HepG2 (cell line): Measurements from ENCODE around the gene SLC6A4. TPM values are rescaled to one million over a fixed set of nuclear protein-coding genes. Genes with fewer than 3 reads are reported as not detected.

Experiments used
- ARID4A ChIP-seq: sonication (generic); formaldehyde crosslinking; IDR thresholded peaks from 2 replicates; pipeline ENCODE4 v1.5.0; 2020; ENCODE audit warnings: mild to moderate bottlenecking, missing genetic modification reagents, borderline replicate concordance
- ATM ChIP-seq: fragments of 450-650 bp; IDR thresholded peaks from 2 replicates; pipeline ENCODE4 v1.7.1; 2017; ENCODE audit warnings: mild to moderate bottlenecking, borderline replicate concordance
- CENPX ChIP-seq: sonication (generic); formaldehyde crosslinking; IDR thresholded peaks from 2 replicates; pipeline ENCODE4 v1.9.0; 2021; ENCODE audit warnings: mild to moderate bottlenecking, missing genetic modification reagents, moderate library complexity
- DNMT3B ChIP-seq: conservative IDR thresholded peaks from 2 replicates; pipeline ENCODE4 v1.6.1; 2016; ENCODE audit warnings: missing biosample characterization, control low read depth
- ETV5 ChIP-seq: IDR thresholded peaks from 2 replicates; pipeline ENCODE4 v1.6.1; 2018; ENCODE audit warnings: missing biosample characterization, missing genetic modification reagents, inconsistent platforms, borderline replicate concordance
- FOXK1 ChIP-seq: sonication (generic); formaldehyde crosslinking; IDR thresholded peaks from 2 replicates; pipeline ENCODE4 v1.4.0; 2020; ENCODE audit warnings: low read depth, missing genetic modification reagents, borderline replicate concordance
- KLF11 ChIP-seq: IDR thresholded peaks from 2 replicates; pipeline ENCODE4 v1.6.1; 2016; ENCODE audit warnings: missing compliant biosample characterization
- PBX3 ChIP-seq: sonication (generic); formaldehyde crosslinking; IDR thresholded peaks from 2 replicates; pipeline ENCODE4 v1.8.1; 2023; ENCODE audit warnings: missing genetic modification reagents, inconsistent platforms, borderline replicate concordance
- PRMT3 ChIP-seq: sonication (generic); formaldehyde crosslinking; IDR thresholded peaks from 2 replicates; pipeline ENCODE4 v1.8.1; 2022; ENCODE audit warnings: low read depth, mild to moderate bottlenecking, moderate library complexity, missing genetic modification reagents, borderline replicate concordance
- SAFB2 ChIP-seq: sonication (generic); formaldehyde crosslinking; IDR thresholded peaks from 2 replicates; pipeline ENCODE4 v1.5.1; 2020; ENCODE audit warnings: missing genetic modification reagents, low read depth, mild to moderate bottlenecking, borderline replicate concordance
- ZKSCAN8 ChIP-seq: IDR thresholded peaks from 2 replicates; pipeline ENCODE4 v1.6.1; 2016; ENCODE audit warnings: borderline replicate concordance, missing genetic modification reagents, missing compliant biosample characterization
- ZNF234 ChIP-seq: sonication (generic); formaldehyde crosslinking; conservative IDR thresholded peaks from 2 replicates; pipeline ENCODE4 v1.5.1; 2020; ENCODE audit warnings: mild to moderate bottlenecking, missing genetic modification reagents
- ZNF512B ChIP-seq: sonication (generic); formaldehyde crosslinking; IDR thresholded peaks from 2 replicates; pipeline ENCODE4 v1.5.1; 2020; ENCODE audit warnings: missing genetic modification reagents, mild to moderate bottlenecking, borderline replicate concordance
- ZNF652 ChIP-seq: IDR thresholded peaks from 2 replicates; pipeline ENCODE4 v1.6.1; 2016; ENCODE audit warnings: low read depth, borderline replicate concordance
- ZNF782 ChIP-seq: sonication (generic); formaldehyde crosslinking; IDR thresholded peaks from 2 replicates; pipeline ENCODE4 v1.4.0; 2020; ENCODE audit warnings: missing genetic modification reagents, mild to moderate bottlenecking, borderline replicate concordance
- polyA plus RNA-seq, 8 experiments: library from polyadenylated mRNA; depleted of rRNA in 3 of 8; stranded (reverse) in 7 of 8; unstranded in 1 of 8; fragments of >200 nt; fragmentation: Illumina TruSeq in 4 of 8; extraction: Trizol in 4 of 8; gene quantifications; 2 replicates each; pipeline versions ENCODE4 v1.2.1 to v1.2.3, GENCODE V29; 2011 to 2016; ENCODE audit warnings: low read depth in 4 of 8, missing spikeins in 1 of 8, mixed read lengths in 1 of 8; ENCODE audit not compliant: insufficient read depth in 1 of 8
- total RNA-seq, 5 experiments: library from RNA; depleted of rRNA; stranded (reverse); fragments of >200 nt; fragmentation: Illumina TruSeq; extraction: Trizol; gene quantifications; 2 replicates each; pipeline ENCODE4 v1.2.3, GENCODE V29; 2016; ENCODE audit warnings: low read depth in 1 of 5
- TF ChIP-seq, protein P1 (sequence below): sonication (generic); formaldehyde crosslinking; IDR thresholded peaks from 2 replicates; pipeline ENCODE4 v1.4.0; 2020; ENCODE audit warnings: missing genetic modification reagents
- TF ChIP-seq, protein P2 (sequence below): IDR thresholded peaks from 2 replicates; pipeline ENCODE4 v1.6.1; 2016; ENCODE audit warnings: mild to moderate bottlenecking

Gene SLC6A4
- total and polyA plus RNA-seq, 2 of the 13 experiments (the other 11 are each of a cell fraction or from before 2014, with no cell fraction given), result 7.6 to 20.3 TPM

DNA sequence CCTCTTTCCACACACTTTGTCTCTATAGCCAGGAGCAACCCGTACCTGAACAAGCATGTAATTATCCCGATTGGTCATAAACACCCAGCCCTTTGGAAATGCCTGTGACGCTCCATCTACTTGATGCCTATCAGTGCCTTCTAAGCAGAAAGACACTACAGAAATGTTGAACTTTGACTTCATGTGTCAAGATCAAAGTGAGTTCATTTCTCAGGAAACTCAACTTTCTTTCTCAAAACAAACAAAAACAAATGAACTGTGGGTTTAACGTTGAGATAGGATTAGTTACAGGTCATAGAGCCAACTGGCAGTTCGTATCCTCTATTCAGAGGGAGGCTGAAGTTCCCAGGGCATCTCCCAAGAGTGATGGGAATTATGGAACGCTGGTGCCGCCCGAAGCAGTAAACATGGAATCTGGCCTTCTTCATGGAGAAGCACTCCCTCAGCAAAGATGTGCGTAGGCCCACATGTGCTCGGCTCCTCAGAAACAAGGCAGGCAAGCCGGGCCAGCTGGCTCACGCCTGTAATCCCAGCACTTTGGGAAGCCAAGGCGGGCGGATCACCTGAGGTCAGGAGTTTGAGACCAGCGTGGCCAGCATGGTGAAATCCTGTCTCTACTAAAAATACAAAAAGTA is 9.5 kb downstream of the SLC6A4 start (continued):
- TF ChIP-seq SAFB2 (no peak), DNMT3B (no peak), ZNF782 (CRISPR knock-in tag) (no peak), ZNF652 (CRISPR knock-in tag) (no peak), PRMT3 (CRISPR knock-in tag) (no peak), CENPX (CRISPR knock-in tag) (no peak), ETV5 (CRISPR knock-in tag) (peak; percentile 17; the same call in 1 of the 2 replicates), ATM (no peak), KLF11 (CRISPR knock-in tag) (no peak), ZNF234 (CRISPR knock-in tag) (no peak), FOXK1 (CRISPR knock-in tag) (0 out of 2 replicates have a peak, but pooled peaks have one; percentile 63), ZKSCAN8 (CRISPR knock-in tag) (peak; percentile 63; the same call in 1 of the 2 replicates), PBX3 (CRISPR knock-in tag) (no peak), ZNF512B (0 out of 2 replicates have a peak, but pooled peaks have one; percentile 86), ARID4A (CRISPR knock-in tag) (peak; percentile 55; the same call in 1 of the 2 replicates)
- TF ChIP-seq, protein P1, sequence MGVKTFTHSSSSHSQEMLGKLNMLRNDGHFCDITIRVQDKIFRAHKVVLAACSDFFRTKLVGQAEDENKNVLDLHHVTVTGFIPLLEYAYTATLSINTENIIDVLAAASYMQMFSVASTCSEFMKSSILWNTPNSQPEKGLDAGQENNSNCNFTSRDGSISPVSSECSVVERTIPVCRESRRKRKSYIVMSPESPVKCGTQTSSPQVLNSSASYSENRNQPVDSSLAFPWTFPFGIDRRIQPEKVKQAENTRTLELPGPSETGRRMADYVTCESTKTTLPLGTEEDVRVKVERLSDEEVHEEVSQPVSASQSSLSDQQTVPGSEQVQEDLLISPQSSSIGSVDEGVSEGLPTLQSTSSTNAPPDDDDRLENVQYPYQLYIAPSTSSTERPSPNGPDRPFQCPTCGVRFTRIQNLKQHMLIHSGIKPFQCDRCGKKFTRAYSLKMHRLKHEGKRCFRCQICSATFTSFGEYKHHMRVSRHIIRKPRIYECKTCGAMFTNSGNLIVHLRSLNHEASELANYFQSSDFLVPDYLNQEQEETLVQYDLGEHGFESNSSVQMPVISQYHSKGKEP (CRISPR knock-in tag), result no peak
- TF ChIP-seq, protein P2, sequence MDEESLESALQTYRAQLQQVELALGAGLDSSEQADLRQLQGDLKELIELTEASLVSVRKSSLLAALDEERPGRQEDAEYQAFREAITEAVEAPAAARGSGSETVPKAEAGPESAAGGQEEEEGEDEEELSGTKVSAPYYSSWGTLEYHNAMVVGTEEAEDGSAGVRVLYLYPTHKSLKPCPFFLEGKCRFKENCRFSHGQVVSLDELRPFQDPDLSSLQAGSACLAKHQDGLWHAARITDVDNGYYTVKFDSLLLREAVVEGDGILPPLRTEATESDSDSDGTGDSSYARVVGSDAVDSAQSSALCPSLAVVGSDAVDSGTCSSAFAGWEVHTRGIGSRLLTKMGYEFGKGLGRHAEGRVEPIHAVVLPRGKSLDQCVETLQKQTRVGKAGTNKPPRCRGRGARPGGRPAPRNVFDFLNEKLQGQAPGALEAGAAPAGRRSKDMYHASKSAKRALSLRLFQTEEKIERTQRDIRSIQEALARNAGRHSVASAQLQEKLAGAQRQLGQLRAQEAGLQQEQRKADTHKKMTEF (CRISPR knock-in tag), result peak; percentile 76
